Spleen (tissue), 11 donors: ENCODE measurements around the gene LCE7A. TPM values are rescaled to one million over a fixed set of nuclear protein-coding genes. Genes with fewer than 3 reads are reported as not detected.

Source experiments
- DNase-seq: peaks from one replicate; pipeline ENCODE4 v3.0.0-alpha.2; 2020
- H3K27ac ChIP-seq, 8 donors: fragments of 200-600 bp; sonication (generic) in 7 of 8; 1 replicate in 4 of 8; 2 replicates in 4 of 8; pipeline versions ENCODE4 v1.5.0 to v1.8.0; 2016 to 2021; ENCODE audit warnings: inconsistent platforms in 4 of 8, mild to moderate bottlenecking in 4 of 8, moderate library complexity in 1 of 8
- H3K27me3 ChIP-seq, 7 donors: fragments of 200-600 bp; sonication (generic) in 6 of 7; replicated peaks in 1 of 7; 1 replicate in 4 of 7; 2 replicates in 3 of 7; pipeline versions ENCODE4 v1.5.0 to v1.8.0; 2016 to 2021; ENCODE audit warnings: inconsistent platforms in 3 of 7, mild to moderate bottlenecking in 1 of 7
- H3K36me3 ChIP-seq, 6 donors: fragments of 200-600 bp; sonication (generic) in 5 of 6; 1 replicate in 4 of 6; 2 replicates in 2 of 6; pipeline versions ENCODE4 v1.5.0 to v1.8.0; 2016 to 2021; ENCODE audit warnings: inconsistent platforms in 2 of 6
- H3K4me1 ChIP-seq, 6 donors: fragments of 200-600 bp; sonication (generic) in 5 of 6; 1 replicate in 3 of 6; 2 replicates in 3 of 6; pipeline versions ENCODE4 v1.5.0 to v1.8.0; 2016 to 2021; ENCODE audit warnings: inconsistent platforms in 3 of 6
- H3K4me3 ChIP-seq, 8 donors: fragments of 200-600 bp; sonication (generic) in 7 of 8; 1 replicate in 4 of 8; 2 replicates in 4 of 8; pipeline versions ENCODE4 v1.5.0 to v1.8.0; 2016 to 2021; ENCODE audit warnings: inconsistent platforms in 4 of 8, mild to moderate bottlenecking in 4 of 8, moderate library complexity in 2 of 8
- H3K9me3 ChIP-seq, 8 donors: fragments of 200-600 bp; sonication (generic) in 7 of 8; 1 replicate in 4 of 8; 2 replicates in 4 of 8; pipeline versions ENCODE4 v1.5.0 to v1.8.0; 2016 to 2021; ENCODE audit warnings: inconsistent platforms in 4 of 8
- CTCF ChIP-seq, 11 experiments: fragments of 200-600 bp in 7 of 11; fragments of 450-650 bp in 4 of 11; sonication (generic) in 4 of 11; IDR thresholded peaks in 8 of 11; conservative IDR thresholded peaks in 3 of 11; 1 replicate in 7 of 11; 2 replicates in 4 of 11; pipeline versions ENCODE4 v1.4.0 to v1.8.0; 2016 to 2021; ENCODE audit warnings: antibody characterized with exemption in 11 of 11, inconsistent platforms in 4 of 11, mild to moderate bottlenecking in 1 of 11
- POLR2A ChIP-seq, 3 donors: fragments of 450-650 bp; IDR thresholded peaks; one replicate each; pipeline ENCODE4 v1.5.1; 2017; ENCODE audit warnings: antibody characterized with exemption in 3 of 3, mild to moderate bottlenecking in 1 of 3
- POLR2AphosphoS5 ChIP-seq, 3 donors: sonication (generic); formaldehyde crosslinking; IDR thresholded peaks; one replicate each; pipeline ENCODE4 v1.5.1; 2017; ENCODE audit warnings: antibody characterized with exemption in 3 of 3
- WGBS, 5 donors: extraction: QIAGEN DNeasy Blood & Tissue Kit in 3 of 5; methylation state at CpG; one replicate each; pipeline versions ENCODE4 v1.1.5 to v1.1.7; 2013 to 2018; 5-methylcytosine and 5-hydroxymethylcytosine counted together
- intact Hi-C: fragments of 100-400 bp; cut with DNase I; formaldehyde crosslinking; loops from one replicate; pipeline ENCODE4 v1.15.0; 2023; ENCODE audit warnings: low total_unique reads
- polyA plus RNA-seq, 3 donors: library from polyadenylated mRNA; stranded (reverse); fragments of 200-250 nt; gene quantifications; one replicate each; pipeline ENCODE4 v1.2.1, GENCODE V29; 2013
- total RNA-seq, 7 donors: library from RNA; depleted of rRNA in 3 of 7; stranded (reverse); fragments of >200 nt in 3 of 7; fragmentation: NEBNext Ultra II Directional in 4 of 7; extraction: Animal tissue kit (Norgen Biotek cat#: 25700) in 4 of 7; gene quantifications; one replicate each; pipeline versions ENCODE4 v1.1.0 to v1.2.1, GENCODE V29; 2016 to 2021
- donor health status: healthy with polysubstance abuse.
- donor health status: DM: no; HTN: no; CAD: no; lungs with moderate emphysema.
- donor health status: DM: no; HTN: no; CAD: no.
- donor health status: Bipolar disorder and iron deficiency.
- donor health status: healthy.
- donor health status: DM: no; HTN: no; CAD: no.
- donor health status: DM: yes; HTN: yes; CAD: no.

LCE7A gene
- total and polyA plus RNA-seq, 10 donors, result not detected

GRCh38 chr1:152842556-152842955, 17.2 kb upstream of the LCE7A start, which contains the start of gene LCE6A:
LCE6A (plus strand) TSS chr1:152842856; CDS start chr1:152843521, 665 bp downstream.
- peaks cover 0 to 4% (median 0%) of the 10 kb centered on the region in 7 donors for H3K27me3 ChIP-seq
- no peak within 1 kb of the TSS for H3K4me3 ChIP-seq
- 71 to 93% (median 89%) methylated on average over 3 of the region's 3 CpGs for WGBS, 5 donors
- DNase-seq, result no peak
- intact Hi-C loops, result no loop called here
- no peaks in the 10 kb centered on the region for H3K36me3 ChIP-seq
- no peak within 1 kb of the TSS for H3K27ac ChIP-seq
- H3K4me1 ChIP-seq, result no peaks in the 10 kb centered on the region
- TF ChIP-seq CTCF (IDR thresholded peaks at IDR 0.05 in 8 of 11, conservative IDR thresholded peaks at IDR 0.05 in 3 of 11) (no peak), POLR2A (IDR thresholded peaks at IDR 0.05) (no peak), POLR2AphosphoS5 (IDR thresholded peaks at IDR 0.05) (no peak)
- H3K9me3 ChIP-seq, result no peaks in the 10 kb centered on the region

- no peak for DNase-seq
- WGBS, 5 donors, result 33 to 69% (median 52%) methylated on average over 2 of the region's 2 CpGs
- Histone ChIP-seq H3K4me3 (no peak overlapping the region), H3K36me3 (no peaks in the 10 kb centered on the region), H3K9me3 (no peaks in the 10 kb centered on the region), H3K4me1 (no peaks in the 10 kb centered on the region), H3K27me3 (peaks cover 0 to 7% (median 0%) of the 10 kb centered on the region in 7 donors), H3K27ac (no peak overlapping the region)
- TF ChIP-seq POLR2A (IDR thresholded peaks at IDR 0.05) (no peak), CTCF (IDR thresholded peaks at IDR 0.05 in 8 of 11, conservative IDR thresholded peaks at IDR 0.05 in 3 of 11) (no peak), POLR2AphosphoS5 (IDR thresholded peaks at IDR 0.05) (no peak)
- intact Hi-C loops, result no loop called here
These were observed 4.1 kb upstream of the LCE7A start for GRCh38 chr1:152855661-152856060.

GRCh38 chr1:152858062-152858461, 1.7 kb upstream of the LCE7A start:
- Histone ChIP-seq H3K4me3 (no peak overlapping the region), H3K9me3 (no peaks in the 10 kb centered on the region), H3K27ac (no peak overlapping the region), H3K4me1 (no peaks in the 10 kb centered on the region), H3K36me3 (no peaks in the 10 kb centered on the region), H3K27me3 (peaks cover 0 to 7% (median 0%) of the 10 kb centered on the region in 7 donors)
- TF ChIP-seq POLR2A (IDR thresholded peaks at IDR 0.05) (no peak), POLR2AphosphoS5 (IDR thresholded peaks at IDR 0.05) (no peak), CTCF (IDR thresholded peaks at IDR 0.05 in 8 of 11, conservative IDR thresholded peaks at IDR 0.05 in 3 of 11) (no peak)
- no peak for DNase-seq
- intact Hi-C loops, result no loop called here
- 79 to 92% (median 86%) methylated on average over 1 of the region's 1 CpG for WGBS, 5 donors

DNA sequence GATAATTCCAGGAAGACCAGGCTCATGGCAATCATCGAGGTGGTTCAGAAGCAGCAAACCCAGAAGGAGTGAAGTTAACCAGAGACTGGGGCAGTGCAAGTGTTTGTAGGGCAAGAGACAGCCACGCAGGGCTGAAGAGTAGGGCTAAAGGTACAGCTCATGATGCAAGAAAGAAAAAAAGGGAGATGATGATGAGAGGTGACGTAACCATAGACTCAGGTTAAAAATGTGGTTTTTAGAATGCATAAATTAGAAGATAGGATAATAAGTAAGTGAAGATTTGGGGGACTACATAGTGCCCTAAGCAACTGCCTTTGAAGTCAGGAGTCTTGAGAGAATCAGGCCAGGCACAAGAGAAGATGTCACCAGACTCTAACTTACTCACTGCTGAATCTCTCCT, 333 bp downstream of the LCE7A start:
- intact Hi-C loops, result no loop called here
- DNase-seq, result no peak
- no peak overlapping the region for H3K27ac ChIP-seq
- 64 to 71% (median 68%) methylated on average over 3 of the region's 3 CpGs for WGBS, 5 donors
- TF ChIP-seq POLR2AphosphoS5 (IDR thresholded peaks at IDR 0.05) (no peak), POLR2A (IDR thresholded peaks at IDR 0.05) (no peak), CTCF (IDR thresholded peaks at IDR 0.05 in 8 of 11, conservative IDR thresholded peaks at IDR 0.05 in 3 of 11) (no peak)
- H3K4me3 ChIP-seq, result no peak overlapping the region
- H3K9me3 ChIP-seq, result no peaks in the 10 kb centered on the region
- no peaks in the 10 kb centered on the region for H3K4me1 ChIP-seq
- no peaks in the 10 kb centered on the region for H3K36me3 ChIP-seq
- H3K27me3 ChIP-seq, result peaks cover 0 to 7% (median 0%) of the 10 kb centered on the region in 7 donors
